GM18870 (cell line): Measurements from ENCODE around the gene B3GNT9.

Source experiments
- ATAC-seq: cut with Tn5 transposase; IDR thresholded peaks from one replicate; pipeline ENCODE4 v1.9.1; 2021; ENCODE audit warnings: moderate library complexity; ENCODE audit not compliant: unreplicated experiment

B3GNT9 gene

DNA sequence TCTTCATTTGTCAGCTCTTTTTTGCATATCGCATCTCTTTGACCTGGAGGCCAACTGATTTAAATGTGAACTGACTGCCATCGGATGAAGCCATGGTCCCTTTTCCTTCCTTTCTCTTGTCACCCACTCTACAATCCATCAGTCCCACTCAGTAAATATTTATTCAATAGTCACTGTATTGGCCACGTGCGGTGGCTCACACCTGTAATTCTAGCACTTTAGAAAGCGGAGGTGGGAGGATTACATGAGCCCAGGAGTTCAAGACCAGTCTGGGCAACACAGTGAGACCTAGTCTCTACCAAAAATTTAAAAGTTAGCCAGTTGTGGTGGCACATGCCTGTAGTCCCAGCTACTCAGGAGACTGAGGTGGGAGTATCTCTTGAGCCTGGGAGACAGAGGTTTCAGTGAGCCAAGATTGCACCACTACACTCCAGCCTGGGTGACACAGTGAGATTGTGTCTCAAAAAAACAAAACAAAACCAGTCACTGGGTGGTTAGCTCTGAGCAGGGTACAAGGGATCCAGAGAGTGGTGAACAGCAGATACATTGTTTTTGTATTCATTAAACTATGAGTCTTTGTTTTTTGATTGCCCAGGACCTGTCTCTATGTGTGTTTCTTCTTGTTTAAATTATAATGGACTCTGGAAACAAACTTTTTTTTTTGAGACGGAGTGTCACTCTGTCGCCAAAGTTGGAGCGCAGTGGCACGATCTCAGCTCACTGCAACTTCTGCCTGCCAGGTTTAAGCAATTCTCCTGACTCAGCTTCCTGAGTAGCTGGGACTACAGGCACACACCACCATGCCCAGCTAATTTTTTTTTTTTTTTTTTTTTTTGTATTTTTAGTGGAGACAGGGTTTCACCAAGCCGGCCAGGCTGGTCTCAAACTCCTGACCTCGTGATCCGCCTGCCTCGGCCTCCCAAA lies 34.1 kb downstream of the B3GNT9 start:
- ATAC-seq, result no peak

DNA sequence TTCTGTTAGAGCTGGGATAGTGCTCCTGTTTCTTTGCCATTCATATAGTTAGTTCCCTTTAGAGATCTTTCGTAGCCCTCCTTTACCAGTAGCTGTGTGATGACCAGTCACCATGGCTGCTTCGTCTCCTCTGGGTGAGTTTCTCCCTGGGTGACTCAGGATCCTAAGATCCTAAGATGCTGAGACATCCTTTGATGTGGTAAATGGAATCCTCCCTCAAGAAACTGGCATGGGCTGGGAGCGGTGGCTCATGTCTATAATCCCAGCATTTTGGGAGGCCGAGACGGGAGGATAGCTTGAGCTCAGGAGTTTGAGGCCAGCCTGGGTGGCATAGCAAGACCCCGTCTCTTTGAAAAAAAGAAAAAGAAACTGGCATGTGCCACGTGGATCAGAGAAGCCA lies 35.2 kb downstream of the B3GNT9 start:
- ATAC-seq, result no peak

DNA sequence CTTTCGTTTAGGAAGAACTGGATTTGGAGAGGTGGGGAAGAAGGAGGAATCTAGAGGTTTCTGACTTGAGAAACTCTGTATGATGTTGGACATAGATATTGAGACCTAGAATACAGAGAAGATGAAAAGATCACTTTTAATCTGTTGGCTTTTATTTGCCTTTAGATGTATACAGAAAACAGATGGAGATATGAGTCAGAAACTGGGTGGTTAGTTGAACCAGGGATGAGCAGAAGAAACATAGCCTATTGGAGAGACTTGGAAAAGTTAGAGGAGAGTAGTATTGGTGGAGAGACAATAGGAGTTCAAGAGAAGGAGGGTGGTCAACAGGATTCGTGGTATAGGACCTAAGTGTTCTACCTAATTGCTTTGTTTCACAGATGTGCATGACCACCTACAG lies 36.0 kb downstream of the B3GNT9 start:
- no peak for ATAC-seq

DNA sequence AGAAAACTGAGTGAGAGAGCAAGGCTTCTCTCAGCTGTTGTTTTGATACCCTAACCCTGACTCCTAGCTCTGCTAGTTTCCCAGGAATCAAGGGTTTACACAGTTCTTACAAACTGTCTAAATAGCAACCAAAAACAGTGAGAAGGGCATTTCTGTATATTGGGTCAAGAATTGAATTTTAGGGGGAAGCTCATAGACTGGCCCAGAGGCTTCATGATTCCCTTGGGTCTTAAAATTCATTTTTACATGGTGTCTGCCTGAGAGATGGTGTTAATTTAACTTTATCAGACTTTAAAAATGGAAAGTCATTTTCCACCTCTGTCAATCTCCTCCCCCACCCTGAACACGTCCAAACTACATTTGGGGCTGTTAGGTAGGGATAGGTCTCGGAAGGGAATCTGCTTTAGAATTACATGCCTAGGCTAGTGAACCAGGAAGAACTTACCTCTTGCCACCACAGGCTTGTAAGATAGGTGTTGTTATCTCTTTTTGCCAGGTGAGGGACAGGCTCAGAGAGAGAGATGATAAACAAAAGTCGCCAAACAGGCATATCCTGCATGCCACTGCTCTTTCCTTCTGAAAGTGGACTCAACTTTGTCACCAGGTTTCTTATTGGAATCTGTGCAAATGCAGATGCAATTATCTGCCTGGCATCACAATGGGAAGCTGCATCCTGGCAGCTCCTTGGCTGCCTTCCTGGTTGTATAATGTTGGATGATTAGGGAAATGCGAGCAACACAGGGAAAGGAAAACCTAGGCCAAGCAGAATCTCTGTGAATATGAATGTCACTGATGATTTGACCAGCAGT lies 38.0 kb downstream of the B3GNT9 start:
- ATAC-seq, result no peak

DNA sequence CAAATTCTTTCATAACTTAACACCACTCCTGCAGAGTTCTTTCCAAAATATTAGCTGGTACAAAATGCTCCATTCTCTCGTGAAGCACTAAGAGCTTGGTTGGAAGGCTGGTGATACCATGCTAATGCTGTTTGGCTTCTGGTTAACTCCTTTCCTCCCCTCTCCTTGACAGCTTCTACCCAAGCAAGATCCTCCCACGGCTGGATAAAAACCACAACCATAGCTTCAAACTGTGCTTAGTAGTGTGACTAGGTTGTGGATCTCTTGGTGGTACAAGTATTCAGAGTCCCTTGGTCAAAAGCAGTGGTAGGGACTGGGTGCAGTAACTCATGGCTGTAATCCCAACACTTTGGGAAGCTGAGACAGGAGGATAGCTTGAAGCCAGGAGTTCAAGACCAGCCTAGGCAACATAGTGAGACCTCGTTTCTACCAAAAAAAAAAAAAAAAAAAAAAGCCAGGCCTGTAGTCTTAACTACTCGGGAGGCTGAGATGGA lies 38.8 kb downstream of the B3GNT9 start:
- ATAC-seq, result no peak

DNA sequence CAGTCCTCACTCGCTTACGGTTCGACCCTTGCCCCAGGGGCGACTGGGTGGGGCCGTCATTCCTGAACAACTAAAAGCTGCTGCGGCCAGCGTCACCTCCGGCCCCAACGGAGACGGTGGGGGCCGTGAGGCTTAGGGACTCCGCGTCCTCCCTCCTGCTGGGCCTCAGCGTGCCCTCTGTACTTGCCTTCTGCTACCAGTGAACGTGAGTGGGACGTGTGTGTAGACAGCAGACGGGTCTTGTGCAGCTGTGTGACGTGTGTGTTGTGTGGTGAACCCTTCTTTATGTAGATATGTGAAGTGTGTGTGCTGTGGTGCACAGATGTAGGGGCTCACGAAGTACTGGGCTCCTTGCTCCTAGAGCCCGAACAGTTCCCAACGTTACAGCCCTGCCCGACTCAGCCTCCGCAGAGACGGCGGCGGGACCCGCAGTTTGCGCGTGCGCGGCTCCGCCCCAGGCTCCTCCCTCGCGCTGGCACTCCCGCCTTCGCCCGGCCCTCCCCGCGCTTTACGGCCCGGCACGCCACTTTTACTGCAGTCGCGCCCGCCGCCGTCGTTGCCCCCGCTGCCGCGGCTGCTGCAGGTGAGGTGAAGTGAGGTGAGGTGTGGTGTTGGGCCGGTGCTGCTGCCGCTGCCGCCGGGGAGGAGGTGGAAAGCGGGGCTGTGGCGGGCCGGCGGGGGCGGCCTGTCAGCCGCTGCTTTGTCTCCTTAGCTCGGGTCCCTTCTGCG lies 41.2 kb downstream of the B3GNT9 start, which contains the start of gene PHAF1:
Gene PHAF1 (plus strand): TSS at position 535 of the 729 bp plus-strand sequence. CDS start 235 bp downstream, outside the sequence.
- ATAC-seq, result peak; percentile 57

DNA sequence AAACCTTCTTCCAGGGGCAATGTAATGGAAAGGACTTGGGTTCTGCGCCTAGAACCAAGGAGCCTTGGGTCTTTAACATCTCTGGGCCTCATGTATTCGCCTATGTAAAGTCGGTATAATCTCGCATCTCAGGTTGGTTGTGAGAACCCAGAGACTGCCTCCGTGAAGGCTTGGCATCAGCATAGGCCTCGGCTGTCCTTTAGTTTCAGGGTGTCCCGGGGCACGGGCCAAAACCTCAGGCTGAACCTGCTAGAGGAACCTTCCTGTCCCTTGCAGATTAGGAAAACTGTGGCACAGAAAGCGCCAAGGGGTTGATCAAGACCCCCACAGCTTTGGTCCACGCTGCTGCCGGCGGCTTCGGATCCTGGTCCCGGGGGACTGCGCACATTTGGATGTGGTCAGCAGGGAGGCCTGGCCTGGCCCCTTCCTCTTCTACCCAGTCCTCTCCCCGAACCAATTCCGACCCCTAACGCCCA lies 41.8 kb downstream of the B3GNT9 start:
- ATAC-seq, result no peak

DNA sequence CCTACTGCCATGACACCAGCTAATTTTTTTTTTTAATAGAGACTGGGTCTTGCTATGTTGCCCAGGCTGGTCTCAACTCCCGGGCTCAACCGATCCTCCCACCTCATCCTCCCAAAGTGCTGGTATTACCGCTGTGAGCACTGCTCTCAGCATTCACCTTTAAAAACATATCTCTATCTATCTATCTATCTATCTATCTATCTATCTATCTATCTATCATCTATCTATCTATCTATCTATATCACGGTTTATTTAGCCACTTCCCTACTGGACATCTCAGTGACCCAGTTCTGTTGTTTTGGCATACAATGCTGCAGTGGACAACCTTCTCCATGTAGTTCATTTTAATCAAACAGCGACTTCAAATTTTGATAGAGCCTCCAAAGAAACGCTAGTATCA lies 42.3 kb downstream of the B3GNT9 start:
- no peak for ATAC-seq

DNA sequence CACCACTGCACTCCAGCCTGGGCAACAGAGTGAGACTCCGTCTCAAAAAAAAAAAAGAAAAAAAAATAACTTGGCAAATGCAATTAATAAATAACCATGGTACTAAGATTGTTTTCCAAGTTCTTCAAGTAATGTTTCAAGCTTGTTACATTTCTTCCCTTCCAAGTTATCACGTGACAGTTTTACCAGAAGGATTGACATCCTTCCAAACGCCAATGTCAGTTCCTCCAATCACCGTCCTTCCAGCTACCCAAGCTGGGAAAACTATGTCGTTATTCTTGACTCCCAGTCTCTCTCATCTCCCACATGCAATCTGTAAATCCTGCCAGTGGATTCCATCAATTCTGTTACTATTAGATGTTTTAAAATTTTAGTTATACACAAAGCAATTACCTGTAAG lies 44.9 kb downstream of the B3GNT9 start:
- ATAC-seq, result no peak

DNA sequence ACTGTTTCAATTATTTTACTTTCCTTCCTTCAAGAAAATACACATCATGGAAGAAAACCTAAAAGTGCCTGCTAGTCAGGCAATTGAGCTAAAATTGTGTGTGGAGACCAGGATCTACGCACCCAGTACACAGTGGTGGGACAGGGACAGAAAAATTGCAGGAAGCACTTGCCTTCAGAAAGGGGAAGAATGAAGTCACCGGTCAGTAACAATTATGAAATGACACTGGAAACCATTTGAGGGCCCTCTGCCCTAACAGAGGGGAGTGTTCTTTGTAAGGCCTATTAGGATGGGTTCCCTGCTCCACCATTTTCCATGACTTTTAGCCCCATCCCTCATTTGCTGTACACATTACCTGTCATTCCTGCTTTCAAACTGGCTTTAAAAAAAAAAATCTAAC lies 45.6 kb downstream of the B3GNT9 start:
- no peak for ATAC-seq

DNA sequence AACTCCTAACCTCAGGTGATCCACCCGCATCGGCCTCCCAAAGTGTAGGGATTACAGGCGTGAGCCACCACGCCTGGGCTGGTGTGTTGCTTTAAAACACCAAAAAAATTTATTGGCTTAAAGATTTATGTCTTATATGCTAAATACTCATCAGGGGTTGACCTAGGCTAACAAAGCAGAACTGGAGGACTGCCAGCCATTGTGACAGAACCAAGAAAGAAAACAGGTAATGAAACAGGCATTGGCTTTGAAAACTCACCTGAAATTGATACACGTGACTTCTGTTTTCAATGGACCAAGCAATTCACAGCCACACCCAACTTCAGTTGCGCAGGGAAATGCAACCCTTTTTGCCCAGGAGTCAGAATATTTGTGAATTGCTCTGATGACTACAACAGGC lies 46.0 kb downstream of the B3GNT9 start:
- no peak for ATAC-seq

DNA sequence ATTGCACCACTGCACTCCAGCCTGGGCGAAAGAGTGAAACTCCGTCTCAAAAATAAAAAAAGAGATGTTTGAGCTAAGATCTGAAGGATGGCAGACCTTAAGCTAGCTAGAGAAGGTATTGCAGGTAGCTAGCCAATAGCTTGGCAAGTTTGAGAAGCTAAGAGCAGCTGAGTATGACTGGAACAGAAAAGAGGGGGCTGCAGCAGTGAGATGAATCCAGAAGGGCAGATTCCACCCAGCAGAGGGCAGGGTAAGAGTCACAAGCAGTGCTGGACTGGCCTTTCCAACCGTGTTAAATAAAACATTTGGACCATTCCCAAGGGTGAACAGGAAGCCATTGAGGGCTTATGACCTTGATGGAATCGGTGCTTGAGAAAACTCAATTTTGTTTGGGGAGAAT lies 46.7 kb downstream of the B3GNT9 start:
- ATAC-seq, result no peak

DNA sequence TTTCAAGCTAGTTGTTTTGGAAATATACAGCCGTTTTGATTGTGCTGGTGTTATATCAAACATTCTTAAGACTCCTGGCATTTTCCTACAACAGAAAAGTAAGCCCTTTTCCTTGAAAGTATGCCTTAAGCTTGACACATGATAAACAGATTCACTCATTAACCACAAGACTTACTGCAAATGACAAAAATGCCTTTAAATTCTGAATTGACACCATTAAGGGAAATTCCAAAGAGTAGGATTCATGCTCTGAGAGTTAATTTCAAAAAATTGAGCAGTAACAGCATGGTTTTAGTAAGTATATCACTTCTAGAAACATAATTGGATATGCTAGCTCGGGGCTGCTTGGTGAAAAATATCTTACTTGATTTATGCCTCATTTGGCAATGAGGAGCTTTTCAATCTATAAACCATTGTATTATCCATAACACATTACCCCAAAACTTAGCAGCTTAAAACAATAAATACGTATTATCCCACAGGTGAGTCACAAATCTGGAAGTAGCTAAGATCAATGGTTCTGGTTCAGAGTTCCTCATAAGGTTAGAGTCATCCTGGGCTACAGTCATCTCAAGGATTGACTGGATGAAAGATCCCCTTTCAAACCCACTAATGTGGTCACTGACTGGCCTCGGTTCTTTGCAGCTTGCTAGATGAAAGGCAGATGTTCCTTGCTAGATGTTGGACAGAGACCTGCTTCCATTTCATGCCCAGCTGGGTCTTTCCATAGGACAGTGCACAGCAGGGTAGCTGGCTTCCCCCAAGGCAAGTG lies 49.3 kb downstream of the B3GNT9 start:
- ATAC-seq, result no peak

DNA sequence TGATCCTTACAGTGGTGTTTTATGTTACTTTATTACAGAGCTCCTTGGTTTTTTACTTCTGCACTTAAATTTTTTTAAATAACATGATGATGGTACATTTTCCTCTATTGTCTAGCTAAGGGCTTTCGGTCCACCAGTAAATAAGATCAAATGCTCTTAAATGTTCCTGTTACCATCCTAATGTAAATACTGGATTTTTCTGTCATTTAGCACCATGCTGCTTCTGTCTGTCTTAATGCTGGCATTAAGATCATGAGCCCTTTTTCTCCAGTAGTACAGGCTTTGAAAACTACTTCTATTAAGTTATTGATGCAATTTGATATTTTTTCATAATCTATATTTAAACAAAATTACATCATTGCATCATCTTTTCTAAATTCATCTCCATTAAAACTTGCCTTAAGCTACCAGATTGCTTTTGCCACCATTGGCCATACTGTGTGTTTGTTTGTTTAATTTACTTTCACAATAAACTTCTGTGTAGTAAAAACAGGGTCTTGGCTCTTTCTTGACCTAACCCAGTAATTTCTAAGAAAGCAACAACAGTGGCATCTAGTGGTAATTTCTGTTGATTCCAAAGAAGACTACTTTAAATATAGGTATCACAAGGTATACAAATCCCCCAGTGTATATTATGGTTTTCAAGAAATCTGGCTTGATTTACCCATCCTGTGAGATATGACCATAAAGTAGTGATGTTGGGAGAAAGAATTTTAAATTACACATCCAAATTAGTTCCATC lies 50.1 kb downstream of the B3GNT9 start:
- no peak for ATAC-seq

DNA sequence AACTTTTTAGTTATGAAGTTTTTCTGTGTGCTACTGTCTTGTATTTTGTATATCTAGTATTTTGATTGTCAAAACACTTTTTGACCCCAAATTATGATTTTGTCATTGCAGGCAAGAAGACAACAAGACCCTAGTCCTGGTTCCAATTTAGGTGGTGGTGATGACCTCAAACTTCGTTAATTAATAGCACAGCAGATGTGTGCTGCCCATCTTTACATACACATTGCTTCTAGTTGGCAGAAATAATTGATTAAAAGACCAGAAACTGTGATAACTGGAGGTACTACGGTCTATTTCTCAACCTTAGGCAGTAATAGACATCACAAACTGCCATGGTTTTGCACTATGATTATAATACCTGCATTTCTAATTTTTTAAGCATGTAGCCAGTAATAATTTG lies 52.2 kb downstream of the B3GNT9 start:
- no peak for ATAC-seq
